Measurements from ENCODE around the gene NSRP1. TPM values are rescaled to one million over a fixed set of nuclear protein-coding genes. Genes with fewer than 3 reads are reported as not detected.

The NSRP1 gene
- total and polyA plus RNA-seq, 2 of the 8 experiments (the other 6 are each of a cell fraction or from before 2014, with no cell fraction given), result 6.1 to 22.4 TPM

DNA sequence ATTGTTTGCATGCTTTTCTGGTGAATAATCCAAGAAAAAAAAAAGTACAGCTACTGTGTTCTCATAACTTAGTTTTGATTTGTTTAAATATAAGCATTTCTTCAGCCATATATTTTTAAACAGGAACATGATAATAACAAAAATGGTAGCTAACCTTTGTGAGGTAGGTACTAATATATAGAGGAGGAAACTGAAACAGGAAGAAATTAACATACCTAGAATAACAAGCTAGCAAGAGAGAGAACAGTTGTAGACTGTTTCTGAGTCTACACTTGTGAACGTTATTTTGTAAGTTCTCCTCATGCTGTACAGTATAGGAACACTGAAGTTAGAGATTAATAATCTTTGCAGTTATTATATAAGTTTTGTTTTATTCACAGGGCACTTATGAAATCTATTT is 49.3 kb downstream of the NSRP1 start:
- H3K27me3 ChIP-seq (replicated peaks in 1 of 4; ENCODE audit: control insufficient read depth in 3 of 4, extremely low read depth in 1 of 4, insufficient read depth in 3 of 4, low read length in 3 of 4), result no peaks in the 10 kb centered on the region
- no peak overlapping the region for H2BK120ac ChIP-seq (replicated peaks; ENCODE audit: low read depth, low read length)
- H3K18ac ChIP-seq (ENCODE audit: extremely low read depth, low read length), result no peak overlapping the region
- no peaks in the 10 kb centered on the region for H3K9me3 ChIP-seq (ENCODE audit: insufficient read depth in 2 of 2, low read depth in 1 of 2, low read length in 1 of 2)
- ChIA-PET CTCF (ENCODE audit: partially characterized antibody) (interaction anchor here (1.1 kb wide), 1 partner anchor 70 kb away, joined by 3 read pairs; no protein-coding TSS in a partner anchor), POLR2A (ENCODE audit: partially characterized antibody) (interaction anchor here (0.6 to 1.0 kb wide), 3 partner anchors 10 to 1381 kb away, joined by 3 to 5 read pairs (median 3); no protein-coding TSS in a partner anchor)
- no peak overlapping the region for H3K14ac ChIP-seq (ENCODE audit: insufficient read length)
- peaks cover 0 to 2% of the 10 kb centered on the region in 2 experiments for H4K20me1 ChIP-seq (replicated peaks in 1 of 2; ENCODE audit: control insufficient read depth in 1 of 2, insufficient read depth in 2 of 2, low read length in 2 of 2)
- peaks cover 0 to 12% of the 10 kb centered on the region in 2 experiments; a peak in 2 of 4 replicates for H3K79me2 ChIP-seq (ENCODE audit: control insufficient read depth in 1 of 2, insufficient read depth in 2 of 2, low read length in 2 of 2)
- H3K79me1 ChIP-seq (ENCODE audit: low read depth, low read length), result no peaks in the 10 kb centered on the region
- DNase-seq (ENCODE audit: low read depth in 1 of 2, low spot score in 2 of 2) (no peak), FAIRE-seq (no peak)
- no peak overlapping the region for H3K23ac ChIP-seq (ENCODE audit: insufficient read length)
- no peak overlapping the region for H4K8ac ChIP-seq (ENCODE audit: extremely low read depth, insufficient read depth, low read length)
- H2AFZ ChIP-seq (ENCODE audit: low read length), result no peak overlapping the region
- 88% methylated on average over 1 of the region's 1 CpG; no CpG with 5 or more reads in 1 of the 2 experiments for WGBS, 2 experiments (ENCODE audit: extremely low coverage in 1 of 2, insufficient coverage in 1 of 2, insufficient read length in 1 of 2, insufficient replicate concordance in 2 of 2, low coverage in 1 of 2, low lambda C conversion rate in 2 of 2, missing lambda C conversion rate in 1 of 2)
- no peak overlapping the region for H4K5ac ChIP-seq (ENCODE audit: insufficient read length, low read depth, low read length)
- peaks cover 0 to 7% (median 0%) of the 10 kb centered on the region in 4 experiments; a peak in 1 of 8 replicates for H3K36me3 ChIP-seq (ENCODE audit: control insufficient read depth in 2 of 4, insufficient read depth in 4 of 4, low read length in 3 of 4)
- no peak overlapping the region for H3K4me3 ChIP-seq (ENCODE audit: extremely low read depth in 1 of 4, insufficient read depth in 2 of 4, low read depth in 3 of 4, low read length in 4 of 4)
- no peak overlapping the region for H3K9ac ChIP-seq (replicated peaks in 1 of 4; ENCODE audit: extremely low read depth in 1 of 4, low read depth in 3 of 4, low read length in 3 of 4)
- H4K91ac ChIP-seq (replicated peaks; ENCODE audit: insufficient read length, low read length), result no peak overlapping the region
- H3K4me1 ChIP-seq (replicated peaks in 1 of 4; ENCODE audit: control insufficient read depth in 3 of 4, insufficient read depth in 4 of 4, low read length in 3 of 4), result no peaks in the 10 kb centered on the region
- H3K56ac ChIP-seq (replicated peaks; ENCODE audit: insufficient read length, low read depth, low read length), result no peak overlapping the region
- H3K23me2 ChIP-seq (ENCODE audit: low read depth, low read length), result no peaks in the 10 kb centered on the region
- H3K4me2 ChIP-seq (ENCODE audit: insufficient read depth in 1 of 2, low read depth in 2 of 2, low read length in 2 of 2), result no peak overlapping the region
- no peak overlapping the region for H2BK12ac ChIP-seq (ENCODE audit: low read depth, low read length)
- H2BK15ac ChIP-seq (ENCODE audit: low read length), result no peak overlapping the region
- no peak overlapping the region for H3K27ac ChIP-seq (ENCODE audit: low read depth, low read length)
- no peak overlapping the region for H2BK5ac ChIP-seq (ENCODE audit: low read depth, low read length)
- H2BK20ac ChIP-seq (ENCODE audit: low read length), result no peak overlapping the region
- no peak overlapping the region for H2AK5ac ChIP-seq (ENCODE audit: low read depth, low read length)
- no peak overlapping the region for H3K4ac ChIP-seq (replicated peaks; ENCODE audit: insufficient read length, low read depth, low read length)
- TF ChIP-seq ASH2L (IDR thresholded peaks at IDR 0.05; ENCODE audit: low read length) (no peak), CBX5 (IDR thresholded peaks at IDR 0.05; ENCODE audit: low read depth, low read length) (no peak), POLR2AphosphoS5 (IDR thresholded peaks at IDR 0.05; ENCODE audit: low read depth, low read length) (no peak), SIRT6 (IDR thresholded peaks at IDR 0.05; ENCODE audit: low read length) (no peak), EZH2 (IDR thresholded peaks at IDR 0.05; ENCODE audit: low read depth, low read length, severe bottlenecking) (no peak), SIN3A (conservative IDR thresholded peaks at IDR 0.05 in 1 of 2, IDR thresholded peaks at IDR 0.05 in 1 of 2; ENCODE audit: low read depth in 1 of 2, low read length in 2 of 2) (no peak), PHF8 (conservative IDR thresholded peaks at IDR 0.05; ENCODE audit: low read depth, low read length) (no peak), EP300 (IDR thresholded peaks at IDR 0.05; ENCODE audit: borderline replicate concordance in 1 of 2, low read depth in 2 of 2, low read length in 2 of 2) (no peak), JUND (IDR thresholded peaks at IDR 0.05; ENCODE audit: low read length) (no peak), SRF (IDR thresholded peaks at IDR 0.05; ENCODE audit: low read depth, low read length) (no peak), RAD21 (IDR thresholded peaks at IDR 0.05 in 1 of 2, conservative IDR thresholded peaks at IDR 0.05 in 1 of 2; ENCODE audit: low read depth in 2 of 2, low read length in 2 of 2) (no peak), HDAC2 (IDR thresholded peaks at IDR 0.05; ENCODE audit: borderline replicate concordance in 1 of 2, low read depth in 2 of 2, low read length in 2 of 2) (no peak), BRCA1 (IDR thresholded peaks at IDR 0.05; ENCODE audit: low read depth, low read length) (no peak), POLR2A (IDR thresholded peaks at IDR 0.05; ENCODE audit: control extremely low read depth in 1 of 2, low read depth in 2 of 2, low read length in 2 of 2) (no peak)
